GM20431 (cell line): ENCODE results near the gene ZNF415.
"Not testable (repeated sequence)": the region's sequence is repeated elsewhere in the genome, so short reads cannot be mapped to it uniquely, and the experiment has no call there.

ENCODE experiments used
- in situ Hi-C: fragments of 300-500 bp; cut with MseI, MboI; formaldehyde crosslinking; loops from one replicate; pipeline ENCODE4 v1.15.0; 2020; ENCODE audit warnings: low sequenced_read_pairs; ENCODE audit not compliant: unreplicated experiment

ZNF415 gene

DNA sequence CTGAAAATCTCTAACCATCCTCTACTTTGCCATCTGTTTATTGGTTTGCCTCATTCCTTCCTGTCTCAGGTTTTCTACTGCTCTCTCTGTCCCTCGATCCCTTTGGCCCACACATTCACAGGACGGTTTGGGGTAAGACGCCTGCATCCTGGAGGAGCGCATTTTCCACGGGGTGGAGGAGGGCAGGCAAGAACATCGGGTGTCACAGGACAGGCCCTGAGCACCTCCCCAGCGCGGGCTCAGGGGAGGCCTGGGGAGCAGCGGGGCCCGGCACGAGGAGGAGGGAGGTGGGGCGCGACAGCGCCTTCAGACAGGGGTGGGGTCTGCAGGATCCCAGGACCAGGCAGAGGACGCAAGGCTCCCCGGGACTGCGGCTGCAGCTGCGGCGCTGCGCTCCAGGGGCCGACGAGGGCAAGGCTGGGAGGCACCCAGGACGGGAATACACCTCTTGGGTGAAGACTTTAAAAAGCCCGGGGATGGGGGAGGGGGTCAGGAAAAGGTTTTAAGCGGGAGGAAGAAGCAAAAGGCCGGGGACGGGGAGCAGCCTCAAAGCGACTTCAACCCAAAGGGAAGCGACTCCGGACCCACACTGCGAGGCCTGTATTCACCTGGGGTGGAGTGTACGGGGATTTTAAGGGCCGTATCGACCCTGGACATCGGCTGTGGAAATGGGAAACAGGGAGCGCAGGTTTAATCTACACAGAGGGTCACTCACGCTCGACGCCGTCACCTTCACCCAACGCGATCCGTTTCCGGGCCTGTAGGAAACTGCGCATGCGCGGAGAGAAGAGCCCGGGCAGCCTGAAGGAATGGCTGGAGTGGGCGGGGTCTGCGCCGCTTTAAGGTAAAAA lies at the start of gene ZNF415:
Gene ZNF415, minus strand, starts transcription at position 770 of the 851 bp plus-strand sequence. CDS start 10,234 bp downstream, outside the sequence.
- in situ Hi-C loops: no loop called here

DNA sequence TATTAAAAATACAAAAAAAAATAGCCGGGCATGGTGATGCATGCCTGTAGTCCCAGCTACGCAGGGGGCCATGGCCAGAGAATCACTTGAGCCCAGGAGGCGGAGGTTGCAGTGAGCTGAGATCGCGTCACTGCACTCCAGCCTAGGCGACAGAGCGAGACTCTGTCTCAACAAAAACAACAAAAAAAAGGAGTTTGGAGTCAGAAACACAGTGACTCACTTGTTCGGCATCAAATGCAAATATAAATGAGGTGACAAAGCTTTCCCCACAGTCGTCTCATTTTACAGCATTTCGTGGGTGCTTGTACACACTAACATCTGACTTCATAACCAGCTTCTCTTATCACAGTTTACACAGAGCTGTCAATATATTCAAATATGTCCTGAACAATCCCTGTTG lies 49.5 kb upstream of the ZNF415 start:
- in situ Hi-C loops: no loop called here

DNA sequence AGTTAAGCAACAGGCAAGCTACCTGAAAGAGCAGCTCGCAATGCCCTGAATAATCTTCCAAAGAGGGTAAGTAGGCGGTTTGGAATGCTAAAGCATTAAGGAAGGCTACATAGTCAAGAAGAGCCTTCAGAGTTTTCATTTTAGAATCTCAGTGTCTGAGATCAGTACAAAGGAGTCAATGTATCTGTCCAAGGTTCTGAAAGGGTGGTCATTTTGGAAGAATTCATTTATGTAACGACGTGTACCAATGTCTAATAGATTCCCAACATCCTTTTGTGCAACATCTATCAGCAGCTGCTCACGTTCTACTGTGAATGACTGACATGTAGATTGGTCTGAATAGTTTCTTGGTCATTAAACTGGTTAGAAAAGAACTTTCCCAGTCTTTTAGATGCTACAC lies 45.3 kb upstream of the ZNF415 start:
- in situ Hi-C loops: no loop called here

DNA sequence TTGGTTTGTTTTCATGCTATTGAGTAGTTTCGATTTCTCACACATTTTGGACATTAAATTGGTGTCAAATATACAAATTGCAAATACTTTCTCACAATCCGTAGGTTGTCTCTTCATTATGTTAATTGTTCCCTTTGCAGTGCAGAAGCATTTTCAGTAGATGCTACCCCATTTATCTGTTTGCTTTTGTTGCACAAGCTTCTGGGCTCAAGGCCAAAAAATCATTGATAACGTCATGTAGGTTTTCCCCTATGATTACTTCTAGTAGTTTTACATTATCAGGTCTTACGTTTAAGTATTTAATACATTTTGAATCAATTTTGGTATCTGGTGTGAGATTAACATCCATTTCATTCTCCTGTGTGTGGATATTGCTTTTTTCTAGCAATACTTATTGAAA lies 40.2 kb upstream of the ZNF415 start:
- in situ Hi-C loops: no loop called here

DNA sequence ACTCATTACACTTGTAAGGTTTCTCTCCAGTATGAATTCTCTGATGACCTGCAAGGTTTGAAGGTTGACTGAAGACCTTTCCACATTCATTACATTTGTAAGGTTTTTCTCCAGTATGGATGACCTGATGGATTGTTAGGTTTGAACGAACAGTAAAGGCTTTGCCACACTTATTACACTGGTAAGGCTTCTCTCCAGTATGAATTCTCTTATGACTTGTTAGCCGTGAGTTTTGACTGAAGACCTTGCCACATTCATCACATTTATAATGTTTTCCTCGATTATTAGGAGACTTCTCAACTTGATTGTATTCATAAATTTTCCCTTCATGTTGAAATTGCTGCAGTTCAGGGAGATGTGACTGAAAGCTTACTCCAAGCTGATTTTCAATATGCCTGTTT lies 33.0 kb upstream of the ZNF415 start:
- in situ Hi-C loops: no loop called here

DNA sequence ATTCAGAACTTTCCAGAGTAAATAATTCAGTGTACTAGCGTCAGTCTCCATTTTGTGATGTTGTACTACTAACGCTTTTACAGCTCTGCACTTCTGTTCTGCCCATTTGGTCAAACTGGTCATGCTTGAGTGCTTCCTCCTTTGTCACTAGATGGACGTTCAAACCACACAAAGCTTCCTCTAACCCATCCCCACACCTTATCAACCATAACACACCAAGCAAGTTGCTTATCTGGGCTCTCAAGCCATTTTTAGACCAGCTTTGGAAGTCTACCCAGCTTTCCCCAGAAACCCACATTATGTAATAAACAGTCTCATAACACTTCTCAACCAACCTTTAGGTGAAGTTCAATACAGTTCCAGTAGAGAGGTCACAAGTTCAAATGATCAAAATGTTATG lies 28.4 kb upstream of the ZNF415 start:
- in situ Hi-C loops: no loop called here

DNA sequence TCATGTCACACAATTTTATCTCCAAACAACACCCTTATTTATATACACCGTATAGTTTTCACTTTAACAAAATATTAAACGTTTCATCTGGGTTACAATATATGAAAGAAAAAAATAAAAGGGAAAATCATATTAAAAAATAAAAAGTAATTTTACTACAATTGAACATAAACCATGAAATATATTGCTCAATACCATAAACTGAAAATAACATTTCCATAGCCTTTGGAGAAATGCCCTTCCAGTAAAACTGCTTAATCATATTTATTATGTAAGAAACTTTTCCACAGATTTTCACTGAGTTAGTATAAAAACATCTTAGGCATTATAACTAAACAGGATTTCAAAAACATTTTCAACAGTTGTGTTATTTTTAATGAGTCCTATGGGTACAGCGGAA lies 27.6 kb upstream of the ZNF415 start:
- in situ Hi-C loops: no loop called here

DNA sequence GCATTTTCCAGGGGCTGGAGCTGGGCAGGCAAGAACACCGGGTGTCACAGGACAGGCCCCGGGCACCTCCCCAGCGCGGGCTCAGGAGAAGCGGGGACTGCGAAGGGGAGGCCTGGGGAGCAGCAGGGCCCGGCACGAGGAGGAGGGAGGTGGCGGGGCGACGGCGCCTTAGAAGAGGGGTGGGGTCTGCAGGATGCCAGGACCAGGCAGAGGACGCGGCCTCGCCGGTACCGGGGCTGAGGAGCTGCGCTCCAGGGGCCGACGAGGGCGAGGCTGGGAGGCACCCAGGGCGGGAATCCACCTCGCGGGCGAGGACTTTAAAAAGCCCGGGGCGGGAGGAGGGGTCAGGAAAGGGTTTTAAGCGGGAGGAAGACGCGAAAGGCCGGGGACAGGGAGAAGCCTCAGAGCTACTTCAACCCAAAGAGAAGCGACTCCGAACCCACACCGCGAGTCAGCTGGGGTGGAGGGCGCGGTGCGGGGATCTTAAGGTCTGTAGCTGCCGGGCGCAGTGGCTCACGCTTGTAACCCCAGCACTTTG lies 25.5 kb upstream of the ZNF415 start:
- in situ Hi-C loops: no loop called here

DNA sequence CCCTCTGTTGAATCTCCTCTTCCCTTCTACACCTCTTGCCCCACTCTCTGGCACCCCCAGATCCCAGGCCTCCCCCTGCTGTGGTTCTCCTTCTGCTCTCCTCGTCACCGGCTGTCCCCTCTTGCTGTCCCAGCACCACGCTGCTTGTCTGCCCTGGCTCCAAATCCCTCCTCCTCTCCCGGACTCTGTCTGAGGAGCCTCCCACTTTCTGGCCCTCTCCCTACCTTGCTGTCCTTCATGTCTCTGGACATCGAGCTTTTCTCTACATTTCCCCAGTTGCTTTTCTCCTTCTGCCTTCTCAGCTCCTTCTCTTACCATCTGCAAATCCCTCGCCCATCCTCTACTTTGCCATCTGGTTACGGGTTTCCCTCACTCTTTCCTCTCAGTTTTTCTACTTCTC lies 24.9 kb upstream of the ZNF415 start:
- in situ Hi-C loops: no loop called here

DNA sequence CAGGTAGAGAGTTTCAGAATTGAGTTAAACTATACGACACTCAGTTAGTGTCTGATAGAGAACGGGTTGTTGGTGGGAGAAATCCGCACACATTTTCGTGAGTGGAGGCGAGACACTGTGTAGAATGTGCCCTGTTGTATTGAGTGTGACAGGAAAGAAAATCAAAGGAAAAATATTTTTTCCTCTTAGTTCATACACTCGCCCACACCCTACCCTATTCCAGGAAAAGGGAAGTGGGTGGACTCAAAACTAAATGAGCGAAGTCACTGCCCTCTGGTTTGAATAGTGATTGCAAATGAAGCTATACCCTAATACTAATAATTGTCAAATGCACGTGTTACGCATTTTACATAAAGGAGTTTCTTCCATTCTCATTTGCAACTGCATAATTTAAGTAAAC lies 24.1 kb upstream of the ZNF415 start:
- in situ Hi-C loops: no loop called here

DNA sequence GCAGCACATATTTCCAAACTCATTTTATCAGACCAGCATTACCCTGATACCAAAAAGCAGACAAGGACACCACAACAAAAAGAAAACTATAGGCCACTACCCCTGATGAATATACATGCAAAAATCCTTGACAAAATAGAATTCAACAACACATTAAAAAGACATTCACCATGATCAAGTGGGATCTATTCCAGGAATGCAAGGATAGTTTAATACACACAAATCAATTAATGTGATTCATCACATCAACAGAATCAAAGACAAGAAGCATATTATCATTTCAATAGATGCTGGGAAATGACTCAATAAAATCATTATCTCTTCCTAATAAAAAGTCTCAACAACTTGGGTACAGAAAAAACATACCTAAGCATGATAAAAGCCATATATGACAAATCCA lies 14.9 kb upstream of the ZNF415 start:
- in situ Hi-C loops: no loop called here

DNA sequence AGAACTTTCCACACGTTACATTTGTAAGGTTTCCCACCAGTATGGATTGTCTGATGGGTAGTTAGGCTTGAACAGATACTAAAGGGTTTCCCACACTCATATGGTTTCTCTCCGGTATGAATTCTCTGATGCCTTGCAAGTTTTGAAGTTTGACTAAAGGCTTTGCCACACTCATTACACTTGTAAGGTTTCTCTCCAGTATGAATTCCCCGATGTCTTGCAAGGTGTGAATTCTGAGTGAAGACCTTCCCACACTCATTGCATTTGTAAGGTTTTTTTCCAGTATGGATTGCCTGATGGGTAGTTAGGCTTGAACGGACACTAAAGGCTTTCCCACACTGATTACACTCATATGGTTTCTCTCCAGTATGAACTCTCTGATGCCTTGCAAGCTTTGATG lies 7.6 kb upstream of the ZNF415 start:
- in situ Hi-C loops: no loop called here

DNA sequence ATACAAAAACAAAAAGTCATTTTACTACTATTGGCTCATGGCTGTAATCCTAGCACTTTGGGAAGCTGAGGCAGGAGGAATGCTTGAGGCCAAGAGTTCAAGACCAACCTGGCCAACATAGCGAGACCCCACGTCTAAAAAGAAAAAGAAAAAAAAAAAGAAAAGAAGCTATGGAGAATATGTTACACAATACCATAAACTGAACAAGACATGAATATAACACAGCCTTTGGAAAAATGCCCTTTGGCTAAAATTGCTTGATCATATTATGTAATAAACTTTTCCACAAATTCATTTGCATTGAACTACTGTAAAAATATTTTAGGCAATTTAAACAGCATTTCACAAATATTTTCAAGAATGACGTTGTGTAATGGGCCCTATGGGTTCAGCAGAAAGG lies 3.7 kb upstream of the ZNF415 start:
- in situ Hi-C loops: no loop called here

DNA sequence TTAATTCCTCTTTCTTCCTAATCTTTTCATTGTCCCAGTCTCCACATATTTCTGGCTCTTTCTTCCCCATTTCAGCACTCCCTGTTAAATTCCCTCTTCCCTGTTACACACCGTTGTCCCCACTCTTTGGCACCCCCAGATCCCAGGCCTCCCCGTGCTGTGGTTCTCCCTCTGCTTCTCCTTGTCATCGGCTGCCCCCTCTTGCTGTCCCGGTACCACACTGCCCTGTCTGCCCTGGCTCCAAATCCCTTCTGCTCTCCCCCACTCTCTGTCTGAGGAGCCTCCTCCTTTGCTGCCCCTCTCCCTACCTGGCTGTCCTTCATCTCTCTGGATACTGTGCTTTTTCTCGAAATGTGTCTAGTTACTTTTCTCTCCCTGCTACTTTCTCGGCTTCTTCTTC lies 983 bp downstream of the ZNF415 start:
- in situ Hi-C loops: no loop called here

DNA sequence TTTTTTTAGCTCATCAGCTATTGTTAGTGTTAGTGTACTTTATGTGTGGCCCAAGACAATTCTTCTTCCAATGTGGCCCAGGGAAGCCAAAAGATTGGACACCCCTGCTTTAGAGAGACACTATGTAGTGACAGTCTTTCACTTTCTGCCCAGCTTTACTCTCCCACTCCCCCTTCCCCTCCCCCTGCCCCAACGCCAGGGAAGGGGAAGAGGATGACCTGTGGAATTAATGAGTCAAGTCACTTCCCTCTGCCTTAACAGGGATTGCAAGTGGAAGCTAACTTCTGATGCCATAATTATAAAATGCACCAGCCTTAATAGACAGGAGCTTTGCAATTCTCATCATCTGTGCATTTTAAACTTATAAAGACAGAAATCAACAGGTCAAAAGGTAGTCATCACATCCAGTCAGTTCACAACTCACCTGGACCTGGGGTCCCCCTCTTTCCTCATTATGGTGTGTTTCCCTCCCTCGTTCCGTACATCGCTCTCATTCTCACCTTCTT lies 1.6 kb downstream of the ZNF415 start:
- in situ Hi-C loops: no loop called here

DNA sequence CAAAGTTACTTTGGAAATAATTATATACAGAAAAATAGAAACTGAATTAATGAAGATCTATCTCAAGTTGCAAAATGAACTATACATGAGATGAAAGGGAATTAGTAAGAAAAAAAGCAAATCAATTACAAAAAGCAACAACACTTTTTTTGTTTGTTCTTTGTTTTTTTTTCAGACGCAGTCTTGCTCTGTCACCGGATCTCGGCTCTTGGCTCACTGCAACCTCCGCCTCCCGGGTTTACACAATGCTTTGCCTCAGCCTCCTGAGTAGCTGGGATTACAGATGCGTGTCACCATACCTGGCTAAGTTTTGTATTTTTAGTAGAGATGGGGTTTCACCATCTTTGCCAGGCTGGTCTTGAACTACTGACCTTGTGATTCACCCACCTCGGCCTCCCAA lies 2.2 kb downstream of the ZNF415 start:
- in situ Hi-C loops: no loop called here

DNA sequence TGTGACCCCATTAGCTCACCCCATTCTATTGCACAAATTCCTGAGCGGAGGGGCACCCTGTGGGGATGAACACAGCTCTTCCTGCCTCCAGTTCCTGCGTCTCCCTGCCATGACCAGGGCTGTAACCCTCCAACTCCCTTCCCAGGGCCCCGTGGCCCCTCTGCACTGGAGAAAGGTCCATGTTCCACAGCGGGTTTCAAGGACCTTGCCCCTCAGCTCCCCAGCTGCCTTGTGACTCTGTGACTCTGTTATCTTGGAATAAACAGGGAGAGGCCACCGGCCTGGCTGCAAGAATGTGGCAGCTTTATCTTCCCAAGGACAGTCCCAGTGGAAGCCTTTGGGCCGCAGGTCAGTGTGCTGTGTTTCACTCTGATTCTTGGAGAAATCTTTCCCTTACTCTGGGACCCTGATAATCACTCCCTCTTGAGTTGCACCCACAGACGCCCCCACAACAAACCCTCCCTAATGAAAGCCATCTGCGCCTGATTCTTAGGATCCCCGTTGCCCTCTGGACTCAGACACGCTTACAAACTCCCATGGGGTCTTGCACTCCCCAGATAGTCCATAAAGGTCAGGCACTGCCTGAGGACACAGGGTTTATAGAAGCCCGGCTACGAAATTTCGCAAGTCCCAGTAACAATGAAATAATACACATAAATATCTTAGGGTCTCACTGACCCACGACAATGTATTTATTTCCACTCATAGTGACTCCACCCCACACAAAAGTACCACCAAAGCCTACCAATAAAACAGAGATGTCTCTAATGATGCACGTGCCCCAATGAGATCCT lies 5.8 kb downstream of the ZNF415 start:
- in situ Hi-C loops: not testable (repeated sequence)

DNA sequence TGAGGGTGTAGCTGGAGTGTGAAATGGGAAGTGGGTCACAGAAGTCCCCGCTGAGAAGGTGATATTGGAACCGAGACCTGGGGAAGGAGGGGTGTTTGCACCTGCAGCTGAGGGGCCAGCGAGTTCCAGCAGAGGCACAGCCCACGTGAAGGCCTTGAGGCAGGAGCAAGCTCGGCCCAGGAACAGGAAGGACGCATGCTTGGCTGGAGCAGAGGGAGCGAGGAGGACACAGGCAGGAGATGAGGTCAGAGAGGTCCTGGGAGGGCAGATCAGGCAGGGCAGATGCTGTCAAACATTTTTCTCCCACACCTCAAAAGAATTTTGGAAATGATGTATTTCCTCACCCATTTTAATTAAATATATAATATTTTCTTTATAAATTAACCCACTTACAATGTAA lies 9.3 kb downstream of the ZNF415 start:
- in situ Hi-C loops: no loop called here

DNA sequence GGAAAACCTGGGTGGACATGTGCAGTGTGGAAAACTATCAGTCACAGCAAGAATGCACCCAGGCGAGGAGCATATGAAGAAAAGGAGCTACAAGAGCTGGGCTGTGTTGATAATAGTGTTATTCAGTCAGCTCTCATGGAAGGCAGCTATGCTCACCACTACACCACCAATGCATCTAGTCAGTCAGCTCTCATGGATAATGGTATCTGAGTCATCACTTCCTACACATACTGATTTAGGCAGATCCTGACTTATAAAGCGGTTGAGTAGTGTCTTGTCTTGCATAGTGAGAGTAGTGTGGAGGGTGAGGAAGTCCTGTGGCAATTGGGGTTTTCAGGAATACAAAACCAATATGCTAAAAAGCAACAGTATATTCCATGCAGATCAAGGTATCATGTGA lies 20.4 kb downstream of the ZNF415 start:
- in situ Hi-C loops: no loop called here

DNA sequence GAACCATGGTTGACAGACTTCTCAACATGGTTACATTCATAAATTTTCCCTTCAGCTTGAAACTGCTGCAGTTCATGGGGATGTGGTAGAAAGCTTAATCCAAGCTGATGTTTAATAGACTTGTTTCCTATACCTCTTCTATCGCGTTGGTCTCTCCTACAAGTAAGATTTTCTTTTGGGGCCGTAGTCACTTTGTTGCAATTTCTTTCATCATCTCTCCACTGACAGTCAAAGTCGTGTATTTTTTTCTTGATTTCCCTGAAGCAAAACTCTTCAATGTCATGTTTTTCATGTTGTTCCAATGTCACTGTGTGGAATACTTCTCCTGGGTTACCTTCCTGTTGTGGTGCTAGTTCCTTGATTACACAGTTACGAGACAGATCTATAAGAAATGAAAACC lies 23.2 kb downstream of the ZNF415 start:
- in situ Hi-C loops: no loop called here
